GM18867 (cell line): ENCODE measurements around the gene CILP2.

Experiments
- ATAC-seq: cut with Tn5 transposase; IDR thresholded peaks from one replicate; pipeline ENCODE4 v1.9.1; 2021; ENCODE audit warnings: mild to moderate bottlenecking, moderate library complexity; ENCODE audit not compliant: unreplicated experiment

CILP2 gene

DNA sequence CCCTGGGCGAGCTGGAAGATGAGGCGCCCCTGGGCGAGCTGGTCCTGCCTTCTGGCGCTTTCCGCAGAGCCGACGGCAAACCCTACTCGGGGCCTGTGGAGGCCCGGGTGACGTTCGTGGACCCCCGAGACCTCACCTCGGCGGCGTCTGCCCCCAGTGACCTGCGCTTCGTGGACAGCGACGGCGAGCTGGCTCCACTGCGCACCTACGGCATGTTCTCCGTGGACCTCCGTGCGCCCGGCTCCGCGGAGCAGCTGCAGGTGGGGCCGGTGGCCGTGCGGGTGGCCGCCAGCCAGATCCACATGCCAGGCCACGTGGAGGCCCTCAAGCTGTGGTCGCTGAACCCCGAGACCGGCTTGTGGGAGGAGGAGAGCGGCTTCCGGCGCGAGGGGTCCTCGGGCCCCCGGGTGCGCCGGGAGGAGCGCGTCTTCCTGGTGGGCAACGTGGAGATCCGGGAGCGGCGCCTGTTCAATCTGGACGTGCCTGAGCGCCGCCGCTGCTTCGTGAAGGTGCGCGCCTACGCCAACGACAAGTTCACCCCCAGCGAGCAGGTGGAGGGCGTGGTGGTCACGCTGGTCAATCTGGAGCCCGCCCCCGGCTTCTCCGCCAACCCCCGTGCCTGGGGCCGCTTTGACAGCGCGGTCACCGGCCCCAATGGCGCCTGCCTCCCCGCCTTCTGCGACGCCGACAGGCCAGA is 6.3 kb downstream of the CILP2 start:
- ATAC-seq: no peak

DNA sequence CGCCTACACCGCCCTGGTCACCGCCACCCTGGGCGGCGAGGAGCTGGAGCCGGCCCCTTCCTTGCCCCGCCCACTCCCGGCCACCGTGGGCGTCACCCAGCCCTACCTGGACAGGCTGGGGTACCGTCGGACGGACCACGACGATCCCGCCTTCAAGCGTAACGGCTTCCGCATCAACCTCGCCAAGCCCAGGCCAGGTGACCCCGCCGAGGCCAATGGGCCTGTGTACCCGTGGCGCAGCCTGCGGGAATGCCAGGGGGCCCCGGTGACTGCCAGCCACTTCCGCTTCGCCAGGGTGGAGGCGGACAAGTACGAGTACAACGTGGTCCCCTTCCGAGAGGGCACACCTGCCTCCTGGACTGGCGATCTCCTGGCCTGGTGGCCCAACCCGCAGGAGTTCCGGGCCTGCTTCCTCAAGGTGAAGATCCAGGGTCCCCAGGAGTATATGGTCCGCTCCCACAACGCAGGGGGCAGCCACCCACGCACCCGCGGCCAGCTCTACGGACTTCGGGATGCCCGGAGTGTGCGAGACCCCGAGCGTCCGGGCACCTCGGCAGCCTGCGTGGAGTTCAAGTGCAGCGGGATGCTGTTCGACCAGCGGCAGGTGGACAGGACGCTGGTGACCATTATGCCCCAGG is 7.0 kb downstream of the CILP2 start:
- no peak for ATAC-seq

- no peak for ATAC-seq
Measured at GRCh38 chr19:19545707-19546106, 7.6 kb downstream of the CILP2 start.

DNA sequence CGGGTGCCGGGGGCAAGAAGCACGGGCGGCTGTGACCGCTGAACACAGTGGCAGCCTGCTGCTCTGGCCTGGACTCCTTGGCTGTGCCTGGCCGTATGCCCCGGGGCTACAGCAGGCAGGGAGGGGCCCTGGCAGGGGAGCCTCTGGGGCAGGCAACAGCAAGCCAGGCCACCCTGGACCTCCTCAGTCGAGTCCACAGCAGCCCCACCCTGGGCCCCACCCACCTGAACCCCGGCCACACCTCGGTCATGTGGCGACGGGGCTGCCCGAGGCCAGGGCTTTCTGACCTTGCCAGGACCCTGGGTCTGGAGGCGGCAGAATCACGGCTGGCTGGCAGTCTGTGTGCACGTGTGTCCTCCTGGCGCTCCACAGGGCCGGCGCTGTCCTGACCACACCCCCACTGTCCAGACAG is 8.7 kb downstream of the CILP2 start:
- no peak for ATAC-seq

DNA sequence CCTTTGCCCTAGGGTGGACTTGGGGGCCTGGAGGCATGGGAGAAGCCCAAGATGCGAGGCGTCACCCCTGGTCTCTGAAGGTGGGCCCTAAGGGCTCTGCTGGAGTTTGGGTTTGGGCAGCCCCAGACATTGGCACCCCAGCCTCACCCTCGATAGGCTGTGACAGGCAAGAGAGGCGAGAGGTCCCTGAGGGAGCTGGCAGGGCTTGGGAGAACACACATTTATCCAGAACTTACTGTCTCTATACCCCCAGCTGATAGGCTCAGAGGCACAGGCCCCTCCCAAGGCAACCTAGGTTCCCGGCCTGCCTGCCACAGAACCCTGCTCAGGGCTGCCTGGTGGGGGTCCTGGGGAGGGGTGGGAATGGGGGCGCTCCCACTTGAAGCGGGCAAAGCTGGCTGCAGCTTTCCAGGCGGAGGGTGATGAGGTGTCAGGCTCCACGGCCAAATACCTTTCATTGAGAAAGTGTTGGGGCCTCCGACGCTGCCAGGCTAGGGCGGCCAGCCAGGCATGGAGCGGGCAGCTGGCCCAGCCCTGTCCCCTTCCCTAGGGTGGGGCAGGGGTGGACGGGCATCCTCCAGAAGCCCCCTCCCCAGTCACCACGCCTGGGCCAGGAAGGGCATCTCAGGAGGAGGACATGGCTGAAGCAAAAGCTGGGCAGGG is 9.7 kb downstream of the CILP2 start:
- ATAC-seq: no peak

GRCh38 chr19:19548915-19549759 is 11.1 kb downstream of the CILP2 start:
- ATAC-seq: no peak

DNA sequence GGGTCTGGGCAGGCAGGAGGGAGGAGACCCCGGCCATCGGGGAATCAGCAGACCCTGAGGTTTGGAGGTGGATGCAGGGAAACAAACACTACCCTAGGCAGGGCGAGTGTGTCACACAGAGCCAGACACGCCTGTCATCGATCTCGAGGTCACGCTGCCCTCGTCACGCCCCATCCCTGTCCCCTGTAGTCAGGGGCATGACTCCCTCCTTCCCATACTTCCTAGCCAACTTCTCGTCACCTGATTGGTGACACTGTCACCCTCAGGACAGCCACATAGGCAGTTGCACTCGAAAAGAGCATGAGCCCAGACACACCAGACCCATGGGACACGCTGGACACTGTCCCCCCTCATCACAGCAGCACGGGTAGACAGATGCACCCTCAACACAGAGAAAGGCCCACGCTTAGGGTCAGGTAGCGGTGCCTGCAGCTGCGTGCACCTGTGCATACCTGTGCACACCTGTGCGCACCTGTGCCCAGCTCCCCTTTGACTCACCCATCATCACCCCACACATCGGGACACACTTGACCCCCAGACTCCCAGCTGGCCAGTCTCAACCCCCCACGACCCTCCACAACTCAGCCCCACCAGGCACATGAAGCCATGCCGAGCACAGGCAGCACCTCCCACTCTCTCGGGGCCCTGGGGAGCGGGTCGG is 11.9 kb downstream of the CILP2 start:
- ATAC-seq: no peak

DNA sequence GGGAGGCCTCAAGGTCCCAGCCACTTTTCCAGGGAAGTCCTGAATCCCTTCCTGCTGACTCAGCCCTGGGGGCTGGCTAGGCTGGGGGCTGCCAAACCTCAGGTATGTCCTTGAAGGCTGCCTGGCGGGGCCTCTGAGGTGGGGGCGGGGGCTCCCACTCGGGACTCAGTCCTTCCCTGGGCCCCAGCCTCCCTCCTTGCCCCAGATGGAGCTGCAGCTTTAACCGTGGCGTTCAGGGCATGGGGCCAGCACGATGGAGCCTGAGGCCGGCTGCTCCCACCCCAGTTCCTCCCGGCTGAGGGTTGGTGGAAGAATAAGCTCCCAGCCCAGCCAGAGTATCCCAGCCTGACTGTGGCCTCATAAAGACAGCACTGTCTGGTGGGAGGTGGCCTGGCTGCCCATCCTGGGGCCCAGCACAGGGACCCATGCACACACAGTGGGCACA is 12.4 kb downstream of the CILP2 start:
- no peak for ATAC-seq

GRCh38 chr19:19550972-19551852 is 13.1 kb downstream of the CILP2 start:
- ATAC-seq: no peak

DNA sequence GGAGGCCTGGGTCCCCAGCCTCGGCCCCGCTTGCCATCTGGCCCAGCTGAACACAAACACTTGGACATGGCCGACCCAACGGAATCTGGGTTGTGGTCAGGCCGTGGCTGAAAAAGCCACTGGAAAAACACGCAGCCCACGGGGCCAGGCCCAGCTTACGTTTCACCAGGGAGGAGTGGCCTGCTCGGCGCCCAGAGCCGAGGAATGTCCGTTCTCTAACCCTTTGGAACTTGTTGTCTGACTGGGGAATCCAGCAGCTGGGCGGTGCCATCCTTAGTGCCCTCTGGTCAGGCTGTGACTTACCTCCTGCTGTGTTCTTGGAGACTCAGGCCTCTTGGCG is 13.8 kb downstream of the CILP2 start:
- no peak for ATAC-seq

GRCh38 chr19:19552798-19553197 is 14.7 kb downstream of the CILP2 start:
- no peak for ATAC-seq

GRCh38 chr19:19553670-19554069 is 15.6 kb downstream of the CILP2 start:
- no peak for ATAC-seq

- ATAC-seq: no peak
Measured at GRCh38 chr19:19554074-19555023, 16.3 kb downstream of the CILP2 start.

GRCh38 chr19:19558055-19558454 is 20.0 kb downstream of the CILP2 start:
- ATAC-seq: no peak

GRCh38 chr19:19558636-19559035 is 20.6 kb downstream of the CILP2 start:
- ATAC-seq: no peak

- no peak for ATAC-seq
Measured at GRCh38 chr19:19559931-19560330, 21.9 kb downstream of the CILP2 start.

- ATAC-seq: no peak
Measured at GRCh38 chr19:19561946-19562664, 24.0 kb downstream of the CILP2 start.
